Left lung (tissue), 10 donors: Measurements from ENCODE around the gene SPON1. TPM values are rescaled to one million over a fixed set of nuclear protein-coding genes. Genes with fewer than 3 reads are reported as not detected.
A peak's percentile ranks its signal among the peaks of the same experiment; 100 is the strongest.

Experiments used
- ATAC-seq: fragments of 200-7000 bp; cut with Tn5 transposase; one replicate; pipeline ENCODE4 v1.9.1; 2020; ENCODE audit warnings: moderate library complexity
- DNase-seq, 4 donors: peaks; one replicate each; pipeline ENCODE4 v3.0.0-alpha.2; 2013 to 2020
- H3K27ac ChIP-seq, 2 donors: fragments of 200-600 bp; sonication (generic) in 1 of 2; one replicate each; pipeline versions ENCODE4 v1.5.0 to v1.8.0; 2020 to 2021
- H3K27me3 ChIP-seq, 2 donors: fragments of 200-600 bp; sonication (generic) in 1 of 2; one replicate each; pipeline versions ENCODE4 v1.5.0 to v1.8.0; 2020 to 2021
- H3K36me3 ChIP-seq, 2 donors: fragments of 200-600 bp; sonication (generic) in 1 of 2; one replicate each; pipeline versions ENCODE4 v1.5.0 to v1.8.0; 2020 to 2021
- H3K4me1 ChIP-seq, 2 donors: fragments of 200-600 bp; one replicate each; pipeline ENCODE4 v1.8.0; 2021
- H3K4me3 ChIP-seq, 2 donors: fragments of 200-600 bp; sonication (generic) in 1 of 2; one replicate each; pipeline versions ENCODE4 v1.5.0 to v1.8.0; 2020 to 2021; ENCODE audit warnings: mild to moderate bottlenecking in 1 of 2
- H3K9me3 ChIP-seq, 2 donors: fragments of 200-600 bp; sonication (generic) in 1 of 2; one replicate each; pipeline versions ENCODE4 v1.5.0 to v1.8.0; 2020 to 2021
- intact Hi-C, 2 donors: fragments of 100-400 bp; cut with DNase I; formaldehyde crosslinking; loops; one replicate each; pipeline versions ENCODE4 v1.11.2 to v1.14.2; 2022
- polyA plus RNA-seq, 6 donors: library from polyadenylated mRNA; unstranded; fragments of 120-200 nt; gene quantifications; one replicate each; pipeline ENCODE4 v1.2.1, GENCODE V29; 2013; ENCODE audit not compliant: insufficient read length in 6 of 6
- total RNA-seq, 2 donors: library from RNA; stranded (reverse); fragmentation: NEBNext Ultra II Directional; extraction: Animal tissue kit (Norgen Biotek cat#: 25700); gene quantifications; one replicate each; pipeline ENCODE4 v1.2.1, GENCODE V29; 2021
- TF ChIP-seq, protein P1 (sequence below), 2 donors: fragments of 200-600 bp; sonication (generic) in 1 of 2; IDR thresholded peaks; one replicate each; pipeline versions ENCODE4 v1.5.0 to v1.8.0; 2021; ENCODE audit warnings: antibody characterized with exemption in 2 of 2
- donor health status: DM: no; HTN: yes; CAD: no.
- donor health status: DM: no; HTN: no; CAD: no.

The SPON1 gene
- total and polyA plus RNA-seq, 8 donors, result 83.2 to 136 (median 97.4) TPM

DNA sequence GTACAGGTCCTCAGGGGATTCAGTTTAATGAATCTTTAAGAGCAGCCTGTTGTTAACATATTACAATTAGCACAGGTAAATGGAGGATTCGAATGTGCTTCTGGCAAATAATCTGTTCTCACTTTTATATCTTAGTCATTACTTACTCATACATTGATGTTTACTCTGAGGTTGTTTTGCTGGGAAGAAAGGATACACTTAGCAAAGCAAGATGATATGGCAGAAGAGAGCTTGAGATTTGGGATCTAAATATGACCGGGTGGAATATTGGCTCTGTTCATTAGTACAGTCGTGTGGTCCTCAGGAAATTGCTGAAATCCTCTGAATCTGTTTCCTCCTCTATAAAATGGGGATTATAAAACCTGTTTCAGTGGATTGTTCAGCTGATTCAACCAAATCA lies 59.7 kb downstream of the SPON1 start:
- Histone ChIP-seq H3K4me3 (no peak overlapping the region), H3K27ac (no peak overlapping the region), H3K27me3 (peaks cover 0 to 12% of the 10 kb centered on the region in 2 donors), H3K4me1 (no peaks in the 10 kb centered on the region), H3K36me3 (no peaks in the 10 kb centered on the region), H3K9me3 (no peaks in the 10 kb centered on the region)
- TF ChIP-seq, protein P1, sequence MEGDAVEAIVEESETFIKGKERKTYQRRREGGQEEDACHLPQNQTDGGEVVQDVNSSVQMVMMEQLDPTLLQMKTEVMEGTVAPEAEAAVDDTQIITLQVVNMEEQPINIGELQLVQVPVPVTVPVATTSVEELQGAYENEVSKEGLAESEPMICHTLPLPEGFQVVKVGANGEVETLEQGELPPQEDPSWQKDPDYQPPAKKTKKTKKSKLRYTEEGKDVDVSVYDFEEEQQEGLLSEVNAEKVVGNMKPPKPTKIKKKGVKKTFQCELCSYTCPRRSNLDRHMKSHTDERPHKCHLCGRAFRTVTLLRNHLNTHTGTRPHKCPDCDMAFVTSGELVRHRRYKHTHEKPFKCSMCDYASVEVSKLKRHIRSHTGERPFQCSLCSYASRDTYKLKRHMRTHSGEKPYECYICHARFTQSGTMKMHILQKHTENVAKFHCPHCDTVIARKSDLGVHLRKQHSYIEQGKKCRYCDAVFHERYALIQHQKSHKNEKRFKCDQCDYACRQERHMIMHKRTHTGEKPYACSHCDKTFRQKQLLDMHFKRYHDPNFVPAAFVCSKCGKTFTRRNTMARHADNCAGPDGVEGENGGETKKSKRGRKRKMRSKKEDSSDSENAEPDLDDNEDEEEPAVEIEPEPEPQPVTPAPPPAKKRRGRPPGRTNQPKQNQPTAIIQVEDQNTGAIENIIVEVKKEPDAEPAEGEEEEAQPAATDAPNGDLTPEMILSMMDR (IDR thresholded peaks at IDR 0.05), result no peak
- DNase-seq (no peak), ATAC-seq (no peak)
- intact Hi-C loops, result no loop called here

DNA sequence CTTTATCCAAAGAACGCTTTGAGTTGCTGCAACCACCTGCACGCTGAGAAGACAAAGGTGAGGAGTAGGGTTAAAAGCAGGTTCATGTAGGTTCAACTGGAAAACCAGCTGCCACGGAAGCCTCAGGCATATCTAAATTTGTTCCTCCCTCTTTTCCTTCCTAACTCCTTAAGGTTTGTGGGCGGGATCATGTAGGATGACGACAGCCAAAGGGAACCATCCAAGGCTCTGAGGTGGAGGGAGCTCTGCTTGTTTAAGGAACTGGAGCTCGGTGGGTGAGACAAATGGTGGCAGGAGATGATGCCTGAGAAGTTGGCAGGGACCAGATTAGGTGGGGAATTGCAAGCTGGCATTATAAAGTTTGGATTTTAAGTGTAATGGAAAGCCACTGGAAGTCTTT lies 60.3 kb downstream of the SPON1 start:
- ATAC-seq, result no peak
- no peak overlapping the region for H3K27ac ChIP-seq
- intact Hi-C loops, result no loop called here
- peaks cover 0 to 12% of the 10 kb centered on the region in 2 donors for H3K27me3 ChIP-seq
- H3K9me3 ChIP-seq, result no peaks in the 10 kb centered on the region
- TF ChIP-seq, protein P1 (IDR thresholded peaks at IDR 0.05), result no peak
- no peaks in the 10 kb centered on the region for H3K36me3 ChIP-seq
- no peaks in the 10 kb centered on the region for H3K4me1 ChIP-seq
- DNase-seq, result no peak
- no peak overlapping the region for H3K4me3 ChIP-seq

DNA sequence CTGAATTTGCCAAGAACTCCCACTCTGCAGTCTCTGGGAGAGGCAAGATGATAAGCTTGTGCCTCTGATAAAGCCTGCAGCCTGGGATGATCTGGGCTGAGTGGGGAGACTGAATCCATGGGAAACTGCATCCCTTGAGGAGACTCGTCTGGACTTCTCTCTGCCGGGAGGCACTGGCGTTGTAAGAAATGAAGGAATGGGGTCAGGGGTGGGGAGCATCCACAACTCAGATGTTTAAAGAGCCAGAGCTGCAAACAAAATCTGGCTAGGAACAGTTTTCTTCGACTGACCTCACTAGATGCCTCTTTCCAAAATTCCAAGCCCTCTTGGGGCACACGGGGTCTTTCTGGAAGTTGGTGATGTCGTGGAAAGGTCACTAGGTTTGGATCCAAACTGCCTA lies 64.4 kb downstream of the SPON1 start:
- Histone ChIP-seq H3K27me3 (peaks cover 0 to 12% of the 10 kb centered on the region in 2 donors), H3K36me3 (no peaks in the 10 kb centered on the region), H3K9me3 (no peaks in the 10 kb centered on the region), H3K4me3 (no peak overlapping the region), H3K4me1 (peaks cover 12 to 13% of the 10 kb centered on the region in 2 donors), H3K27ac (peak overlapping the region in 1 of 2 donors; percentile 15)
- intact Hi-C loops, result no loop called here
- peak; percentile 4 for ATAC-seq
- no peak for DNase-seq
- TF ChIP-seq, protein P1 (IDR thresholded peaks at IDR 0.05), result no peak

DNA sequence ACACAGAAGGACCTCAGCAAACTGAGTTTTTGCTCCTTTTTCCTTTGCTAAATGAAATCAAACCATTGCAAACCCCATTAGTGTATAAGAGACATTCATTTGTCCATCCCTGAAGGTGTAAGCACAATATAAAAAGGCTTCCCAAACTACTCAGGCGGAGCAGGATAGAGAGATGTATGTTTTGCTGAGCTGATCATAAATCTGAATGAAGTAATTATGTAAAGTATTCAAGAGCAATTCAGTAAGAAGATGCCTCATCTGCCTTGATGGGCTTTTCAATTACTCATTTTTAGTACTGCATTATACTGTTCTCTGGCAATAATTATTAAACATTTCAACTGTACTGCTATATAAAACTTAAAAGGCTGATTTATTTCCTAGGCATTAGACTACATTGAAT lies 65.0 kb downstream of the SPON1 start:
- Histone ChIP-seq H3K4me3 (no peak overlapping the region), H3K9me3 (no peaks in the 10 kb centered on the region), H3K27me3 (peaks cover 0 to 8% of the 10 kb centered on the region in 2 donors), H3K27ac (peak overlapping the region in 1 of 2 donors; percentile 15), H3K4me1 (peaks cover 12 to 13% of the 10 kb centered on the region in 2 donors), H3K36me3 (no peaks in the 10 kb centered on the region)
- TF ChIP-seq, protein P1 (IDR thresholded peaks at IDR 0.05), result no peak
- DNase-seq, result no peak
- intact Hi-C loops, result no loop called here
- ATAC-seq, result no peak

DNA sequence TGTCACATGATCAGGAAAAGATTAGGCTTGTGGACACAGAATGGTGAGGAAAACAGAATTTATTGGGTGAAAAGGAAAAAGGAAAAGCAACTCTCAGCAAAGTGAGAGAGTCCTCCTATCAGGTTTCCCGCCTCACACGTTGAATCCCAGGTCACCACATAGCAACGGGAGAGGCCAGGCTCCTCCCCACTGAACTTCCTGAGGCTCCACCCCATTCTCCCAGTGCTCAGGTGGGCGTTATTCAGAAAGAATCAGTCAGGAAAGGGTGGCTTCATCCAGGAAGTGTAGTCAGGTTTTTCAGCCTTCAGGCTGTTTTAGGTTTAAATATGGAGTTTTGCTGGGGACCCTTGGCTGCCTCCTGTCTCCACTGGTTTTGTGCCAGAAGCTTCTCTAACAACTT lies 66.9 kb downstream of the SPON1 start:
- intact Hi-C loops, result no loop called here
- Histone ChIP-seq H3K36me3 (no peaks in the 10 kb centered on the region), H3K4me3 (no peak overlapping the region), H3K27me3 (peaks cover 0 to 8% of the 10 kb centered on the region in 2 donors), H3K27ac (peak overlapping the region in 1 of 2 donors; percentile 21), H3K4me1 (peaks cover 12 to 13% of the 10 kb centered on the region in 2 donors), H3K9me3 (no peaks in the 10 kb centered on the region)
- TF ChIP-seq, protein P1 (IDR thresholded peaks at IDR 0.05), result no peak
- DNase-seq, result peak in 1 of 4 donors; percentile 26
- ATAC-seq, result peak; percentile 9
